Activated naive CD8-positive, alpha-beta T cell treated with anti-CD3 and anti-CD28 coated beads, Interleukin-2, amount 10 ng/mL, durations not matched to agents 7 days and 5 days (primary cell): ENCODE results near the gene CGN. TPM values are rescaled to one million over a fixed set of nuclear protein-coding genes. Genes with fewer than 3 reads are reported as not detected.

Experiments
- ATAC-seq: fragments of 150-1000 bp; cut with Tn5 transposase; one replicate; pipeline ENCODE4 v1.10.0; 2021; ENCODE audit warnings: low read depth, moderate library complexity
- POLR2A ChIA-PET: fragments of 350-600 bp; sonication (Branson Sonifier 250); formaldehyde crosslinking; loops from one replicate; lab custom pipeline; 2021; ENCODE audit warnings: antibody characterized with exemption; lab: Charles Lee
- DNase-seq: peaks from one replicate; pipeline ENCODE4 v3.0.0; 2021
- H3K27ac Mint-ChIP-seq: one replicate; pipeline ENCODE4 v1.8.0; 2022; ENCODE audit warnings: mild to moderate bottlenecking, mixed read lengths
- H3K27me3 Mint-ChIP-seq: one replicate; pipeline ENCODE4 v1.8.0; 2022; ENCODE audit warnings: mild to moderate bottlenecking, moderate library complexity, mixed read lengths
- H3K36me3 Mint-ChIP-seq: one replicate; pipeline ENCODE4 v1.8.0; 2021; ENCODE audit warnings: mild to moderate bottlenecking, mixed read lengths
- H3K4me1 Mint-ChIP-seq: one replicate; pipeline ENCODE4 v1.8.0; 2021; ENCODE audit warnings: mixed read lengths
- H3K4me3 Mint-ChIP-seq: one replicate; pipeline ENCODE4 v1.8.0; 2022; ENCODE audit warnings: mild to moderate bottlenecking, moderate library complexity, mixed read lengths
- H3K9me3 Mint-ChIP-seq: one replicate; pipeline ENCODE4 v1.8.0; 2021; ENCODE audit warnings: mixed read lengths
- total RNA-seq, 2 experiments: library from RNA; stranded (reverse); gene quantifications; one replicate each; pipeline ENCODE4 v1.2.3, GENCODE V29; 2021

Gene CGN
- total RNA-seq, 2 experiments from 2014 or later: 0.33 to 0.40 TPM

DNA sequence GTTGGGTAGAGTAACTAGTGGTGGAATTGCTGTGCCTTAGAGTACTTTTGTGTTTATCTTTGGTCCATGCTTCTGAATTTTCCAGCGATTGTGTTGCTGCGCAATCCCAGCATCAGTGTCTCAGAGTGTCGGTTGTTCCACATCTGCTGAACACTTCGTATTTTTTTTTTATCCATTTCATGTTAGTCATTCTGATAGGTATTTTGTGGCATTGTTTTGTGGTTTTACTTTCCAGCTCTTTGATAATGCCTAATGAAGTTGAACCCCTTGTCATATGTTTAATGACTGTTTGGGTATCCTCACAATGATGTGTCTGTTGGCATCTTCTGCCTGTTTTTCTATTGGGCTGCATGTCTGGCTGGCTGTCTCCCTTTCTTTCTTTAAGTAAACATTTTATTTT is 42.5 kb downstream of the CGN start:
- Mint-ChIP-seq H3K4me3 (no peak overlapping the region), H3K4me1 (peaks cover 3% of the 10 kb centered on the region), H3K36me3 (no peaks in the 10 kb centered on the region), H3K27ac (no peak overlapping the region), H3K27me3 (peaks cover 4% of the 10 kb centered on the region), H3K9me3 (no peaks in the 10 kb centered on the region)
- ATAC-seq: no peak
- no peak for DNase-seq
- POLR2A ChIA-PET: no interaction called here

DNA sequence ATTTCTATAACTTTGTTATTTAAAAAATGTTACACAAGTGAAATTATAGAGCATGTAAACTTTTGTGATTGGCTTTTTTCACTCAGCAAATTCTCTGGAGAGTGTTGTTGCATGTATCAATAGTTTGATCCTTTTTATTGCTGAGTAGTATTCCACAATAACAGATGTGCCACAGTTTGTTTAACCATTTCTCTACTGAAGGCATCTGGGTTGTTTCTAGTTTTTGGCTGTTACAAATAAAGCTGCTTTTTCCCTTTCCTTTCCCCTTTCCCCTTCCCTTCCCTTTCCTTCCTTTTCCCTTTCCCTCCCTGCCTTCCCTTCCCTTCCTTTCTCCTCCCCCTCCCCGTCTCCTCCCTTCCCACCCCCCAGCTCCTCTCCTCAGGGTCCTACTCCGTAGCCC is 44.9 kb downstream of the CGN start:
- Mint-ChIP-seq H3K4me3 (no peak overlapping the region), H3K36me3 (no peaks in the 10 kb centered on the region), H3K9me3 (no peaks in the 10 kb centered on the region), H3K4me1 (peaks cover 3% of the 10 kb centered on the region), H3K27ac (no peak overlapping the region), H3K27me3 (peaks cover 6% of the 10 kb centered on the region)
- ATAC-seq (no peak), DNase-seq (no peak)
- POLR2A ChIA-PET: no interaction called here

GRCh38 chr1:151562661-151563060 is 51.5 kb downstream of the CGN start:
- H3K4me3 Mint-ChIP-seq: no peak overlapping the region
- ATAC-seq (no peak), DNase-seq (no peak)
- peaks cover 6% of the 10 kb centered on the region for H3K27me3 Mint-ChIP-seq
- no peaks in the 10 kb centered on the region for H3K36me3 Mint-ChIP-seq
- no peaks in the 10 kb centered on the region for H3K9me3 Mint-ChIP-seq
- POLR2A ChIA-PET: no interaction called here
- H3K4me1 Mint-ChIP-seq: peaks cover 3% of the 10 kb centered on the region
- H3K27ac Mint-ChIP-seq: no peak overlapping the region

GRCh38 chr1:151563376-151563775 is 52.2 kb downstream of the CGN start:
- Mint-ChIP-seq H3K27ac (no peak overlapping the region), H3K4me3 (no peak overlapping the region), H3K9me3 (no peaks in the 10 kb centered on the region), H3K4me1 (peaks cover 1% of the 10 kb centered on the region), H3K27me3 (peaks cover 5% of the 10 kb centered on the region), H3K36me3 (no peaks in the 10 kb centered on the region)
- no peak for ATAC-seq
- DNase-seq: no peak
- POLR2A ChIA-PET: no interaction called here

- H3K36me3 Mint-ChIP-seq: no peaks in the 10 kb centered on the region
- H3K4me1 Mint-ChIP-seq: no peaks in the 10 kb centered on the region
- no peak for ATAC-seq
- no peak for DNase-seq
- no peak overlapping the region for H3K27ac Mint-ChIP-seq
- no peak overlapping the region for H3K4me3 Mint-ChIP-seq
- POLR2A ChIA-PET: no interaction called here
- no peaks in the 10 kb centered on the region for H3K27me3 Mint-ChIP-seq
- no peaks in the 10 kb centered on the region for H3K9me3 Mint-ChIP-seq
Measured at GRCh38 chr1:151565502-151566189, 54.5 kb downstream of the CGN start.

DNA sequence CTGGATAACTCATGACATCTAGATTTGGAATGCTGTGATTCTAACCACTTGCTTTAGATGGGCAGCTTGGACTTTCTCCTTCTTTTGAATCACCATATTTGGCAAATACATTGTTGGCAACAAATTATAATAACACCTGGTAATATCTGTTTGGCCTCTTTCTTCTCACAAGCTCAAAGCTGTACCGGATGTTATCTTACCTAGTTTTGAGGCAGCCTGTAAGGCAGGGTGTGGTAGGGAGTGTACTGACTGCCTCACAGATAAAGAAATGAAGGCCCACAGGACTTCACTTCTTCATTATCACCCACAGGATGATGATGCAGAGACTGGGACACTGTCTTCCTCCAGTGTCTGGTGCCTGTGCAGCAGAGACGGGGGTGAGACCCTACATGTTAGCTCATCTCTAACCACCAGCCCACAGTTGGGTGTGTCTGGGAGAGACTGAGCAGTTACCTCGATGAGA is 57.5 kb downstream of the CGN start:
- Mint-ChIP-seq H3K27me3 (no peaks in the 10 kb centered on the region), H3K9me3 (no peaks in the 10 kb centered on the region), H3K27ac (no peak overlapping the region), H3K4me1 (no peaks in the 10 kb centered on the region), H3K36me3 (no peaks in the 10 kb centered on the region), H3K4me3 (no peak overlapping the region)
- ATAC-seq: peak; percentile 22
- DNase-seq: no peak
- POLR2A ChIA-PET: no interaction called here

GRCh38 chr1:151570819-151571218 is 59.6 kb downstream of the CGN start:
- Mint-ChIP-seq H3K36me3 (no peaks in the 10 kb centered on the region), H3K9me3 (no peaks in the 10 kb centered on the region), H3K27ac (no peak overlapping the region), H3K4me3 (no peak overlapping the region), H3K4me1 (peaks cover 6% of the 10 kb centered on the region), H3K27me3 (no peaks in the 10 kb centered on the region)
- ATAC-seq: no peak
- no peak for DNase-seq
- POLR2A ChIA-PET: no interaction called here

DNA sequence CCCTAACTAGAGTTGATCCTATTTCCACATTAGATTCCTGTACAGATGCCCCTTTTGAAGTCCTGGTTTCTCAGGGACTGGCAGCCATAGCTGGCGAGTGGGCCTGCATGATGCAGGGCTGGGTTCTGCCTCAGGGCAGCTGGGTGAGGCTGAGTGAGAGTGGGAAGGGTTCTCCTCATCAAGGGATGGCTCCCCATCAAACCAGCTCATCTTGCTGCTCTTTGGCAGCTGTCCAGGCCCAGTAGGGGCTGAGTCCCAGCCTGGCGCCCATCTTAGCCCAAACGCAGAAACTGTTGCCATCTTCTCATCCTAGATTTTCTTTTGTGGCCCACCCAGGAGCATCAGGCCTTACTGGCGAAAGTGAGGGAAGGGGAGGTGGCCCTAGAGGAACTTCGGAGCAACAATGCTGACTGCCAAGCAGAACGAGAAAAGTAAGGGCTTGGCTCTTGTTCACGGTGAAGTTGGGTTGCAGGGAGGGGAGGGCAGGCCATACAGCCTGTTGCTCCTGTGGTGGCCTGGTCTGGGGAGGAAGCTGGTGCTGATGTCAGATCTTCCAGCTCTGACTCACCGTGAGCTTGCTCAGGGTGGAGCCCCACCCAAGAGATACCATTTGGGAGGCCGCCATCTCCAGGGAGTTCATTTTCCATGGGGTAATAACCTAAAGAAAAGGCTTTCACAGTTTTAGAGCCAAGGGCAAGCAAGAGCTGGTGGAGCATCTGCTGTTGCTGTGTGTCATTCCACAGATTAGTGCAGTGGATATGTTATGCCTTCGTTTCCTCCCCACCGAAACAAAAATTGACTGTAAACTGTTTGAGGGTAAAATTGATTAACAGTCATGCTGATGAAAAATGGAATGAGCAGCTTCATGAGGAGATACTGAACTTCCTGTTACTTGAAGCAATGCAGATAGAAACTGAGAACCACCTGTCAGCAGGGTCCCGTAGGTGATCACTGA is 63.7 kb downstream of the CGN start:
- DNase-seq (no peak), ATAC-seq (no peak)
- POLR2A ChIA-PET: no interaction called here
- Mint-ChIP-seq H3K4me1 (peaks cover 6% of the 10 kb centered on the region), H3K27ac (no peak overlapping the region), H3K4me3 (no peak overlapping the region), H3K27me3 (no peaks in the 10 kb centered on the region), H3K9me3 (no peaks in the 10 kb centered on the region), H3K36me3 (no peaks in the 10 kb centered on the region)

GRCh38 chr1:151577173-151577572 is 66.0 kb downstream of the CGN start:
- Mint-ChIP-seq H3K27me3 (no peaks in the 10 kb centered on the region), H3K36me3 (no peaks in the 10 kb centered on the region), H3K27ac (no peak overlapping the region), H3K4me3 (no peak overlapping the region), H3K9me3 (no peaks in the 10 kb centered on the region), H3K4me1 (peaks cover 7% of the 10 kb centered on the region)
- DNase-seq (no peak), ATAC-seq (no peak)
- POLR2A ChIA-PET: no interaction called here

- no peak overlapping the region for H3K4me3 Mint-ChIP-seq
- H3K36me3 Mint-ChIP-seq: no peaks in the 10 kb centered on the region
- no peaks in the 10 kb centered on the region for H3K27me3 Mint-ChIP-seq
- ATAC-seq (no peak), DNase-seq (no peak)
- H3K27ac Mint-ChIP-seq: no peak overlapping the region
- POLR2A ChIA-PET: no interaction called here
- H3K4me1 Mint-ChIP-seq: peaks cover 7% of the 10 kb centered on the region
- H3K9me3 Mint-ChIP-seq: no peaks in the 10 kb centered on the region
Measured at GRCh38 chr1:151578941-151579340, 67.8 kb downstream of the CGN start.

DNA sequence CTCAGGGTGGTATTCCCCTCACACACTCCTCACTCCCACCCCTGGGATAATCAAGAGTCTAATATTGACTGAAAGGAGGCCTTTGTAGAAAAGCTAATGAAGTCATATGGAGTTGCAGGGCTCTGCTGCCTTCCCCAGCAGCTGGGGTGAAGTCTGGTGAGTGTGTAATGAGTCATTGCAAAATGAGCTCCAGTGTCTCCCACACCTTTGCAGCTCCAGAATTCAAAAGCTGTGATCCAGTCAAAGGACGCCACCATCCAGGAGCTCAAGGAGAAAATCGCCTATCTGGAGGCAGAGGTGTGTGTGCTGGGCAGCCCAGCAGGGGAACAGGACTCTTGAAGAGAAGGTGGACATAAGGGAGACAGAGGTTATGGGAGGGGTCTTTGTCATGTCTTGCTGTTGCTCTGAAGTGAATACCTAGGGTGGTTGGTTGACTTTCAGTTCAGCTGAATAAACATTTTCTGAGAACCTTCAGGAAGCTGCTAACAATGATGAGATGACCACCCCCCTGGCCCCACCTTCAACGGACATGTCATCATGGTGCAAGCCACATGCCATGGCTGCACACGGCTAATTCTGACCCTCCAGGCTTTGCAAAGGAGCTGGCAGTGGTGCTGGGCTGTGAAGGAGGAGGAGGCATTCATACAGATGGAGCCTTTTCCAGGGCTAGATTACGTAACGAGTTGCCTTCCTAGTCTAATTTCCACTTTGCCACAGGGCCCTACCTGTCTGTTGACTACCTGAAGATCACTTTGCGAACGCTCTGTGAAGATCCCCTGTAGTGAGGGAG is 68.4 kb downstream of the CGN start:
- peaks cover 7% of the 10 kb centered on the region for H3K4me1 Mint-ChIP-seq
- no peaks in the 10 kb centered on the region for H3K9me3 Mint-ChIP-seq
- H3K27ac Mint-ChIP-seq: no peak overlapping the region
- ATAC-seq: no peak
- POLR2A ChIA-PET: interaction anchor here (0.6 kb wide), 1 partner anchor 361 kb away, joined by 3 read pairs; no protein-coding TSS in a partner anchor
- no peaks in the 10 kb centered on the region for H3K36me3 Mint-ChIP-seq
- DNase-seq: no peak
- H3K4me3 Mint-ChIP-seq: no peak overlapping the region
- no peaks in the 10 kb centered on the region for H3K27me3 Mint-ChIP-seq

DNA sequence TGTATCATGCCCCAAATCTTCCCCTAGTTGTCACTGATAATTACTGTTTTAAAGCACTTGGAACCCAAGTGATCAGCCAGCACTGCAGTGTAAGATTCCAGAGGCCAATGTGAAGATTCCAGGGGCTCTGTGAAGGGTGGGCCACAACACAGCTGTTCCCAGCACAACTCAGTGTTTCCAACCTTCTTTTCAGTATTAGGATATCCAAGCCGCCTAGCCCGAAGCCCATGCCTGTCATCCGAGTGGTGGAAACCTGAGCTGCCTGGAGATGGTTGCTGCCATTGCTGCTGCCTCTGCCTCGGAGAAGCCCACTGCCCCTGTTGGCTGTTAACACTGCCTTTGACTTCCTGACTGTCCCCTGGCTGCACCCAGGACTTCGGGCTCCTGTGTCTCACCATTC is 70.3 kb downstream of the CGN start:
- H3K4me3 Mint-ChIP-seq: no peak overlapping the region
- H3K27ac Mint-ChIP-seq: no peak overlapping the region
- POLR2A ChIA-PET: interaction anchor here (0.6 kb wide), 1 partner anchor 91 kb away, joined by 5 read pairs; no protein-coding TSS in a partner anchor
- no peak for ATAC-seq
- peaks cover 4% of the 10 kb centered on the region for H3K4me1 Mint-ChIP-seq
- H3K9me3 Mint-ChIP-seq: no peaks in the 10 kb centered on the region
- H3K36me3 Mint-ChIP-seq: no peaks in the 10 kb centered on the region
- DNase-seq: no peak
- no peaks in the 10 kb centered on the region for H3K27me3 Mint-ChIP-seq

- DNase-seq (no peak), ATAC-seq (no peak)
- Mint-ChIP-seq H3K36me3 (no peaks in the 10 kb centered on the region), H3K9me3 (no peaks in the 10 kb centered on the region), H3K27me3 (no peaks in the 10 kb centered on the region), H3K4me3 (no peak overlapping the region), H3K27ac (no peak overlapping the region), H3K4me1 (peaks cover 4% of the 10 kb centered on the region)
- POLR2A ChIA-PET: interaction anchor here (0.6 kb wide), 1 partner anchor 91 kb away, joined by 5 read pairs; no protein-coding TSS in a partner anchor
Measured at GRCh38 chr1:151581921-151582320, 70.7 kb downstream of the CGN start.
